Caco-2 (cell line): ENCODE data around the gene SLX9. TPM values are rescaled to one million over a fixed set of nuclear protein-coding genes. Genes with fewer than 3 reads are reported as not detected.

Experiments used
- BruUV-seq: library from RNA; stranded (reverse); fragments of 400-500 nt; replicated peaks from 2 replicates; lab custom pipeline; 2021; lab: Mats Ljungman, UMichigan
- CTCF ChIA-PET: fragments of 300-600 bp; sonication (Branson Sonifier 250); formaldehyde crosslinking; loops from one replicate; lab custom pipeline; 2022; ENCODE audit warnings: antibody characterized with exemption; lab: Charles Lee
- POLR2A ChIA-PET: fragments of 300-600 bp; sonication (Branson Sonifier 250); formaldehyde crosslinking; loops from one replicate; lab custom pipeline; 2022; ENCODE audit warnings: antibody characterized with exemption; lab: Charles Lee
- DNase-seq, 2 experiments: peaks; one replicate each; pipeline versions ENCODE4 v3.0.0 to v3.0.0-alpha.2; 2020 to 2022
- H3K27me3 ChIP-seq: replicated peaks from 2 replicates; pipeline ENCODE4 v1.6.0; 2011; ENCODE audit warnings: low read length; ENCODE audit not compliant: control insufficient read depth, insufficient read depth
- H3K36me3 ChIP-seq: 2 replicates; pipeline ENCODE4 v1.5.1; 2011; ENCODE audit warnings: low read length; ENCODE audit not compliant: control insufficient read depth, insufficient read depth
- H3K4me1 ChIP-seq: fragments of 250-450 bp; sonication (Bioruptor Pico); 2 replicates; pipeline ENCODE4 v1.5.1; 2020; ENCODE audit warnings: mild to moderate bottlenecking
- H3K4me3 ChIP-seq: 2 replicates; pipeline ENCODE4 v1.5.1; 2011; ENCODE audit warnings: low read depth, mild to moderate bottlenecking, control low read depth, low read length
- H3K9me3 ChIP-seq: fragments of 250-450 bp; sonication (Bioruptor Pico); 2 replicates; pipeline ENCODE4 v1.5.1; 2020; ENCODE audit warnings: mild to moderate bottlenecking, moderate library complexity
- H3K27ac Mint-ChIP-seq: one replicate; pipeline ENCODE4 v1.8.0; 2022; ENCODE audit warnings: mixed read lengths; ENCODE audit not compliant: unreplicated experiment
- H3K27me3 Mint-ChIP-seq: one replicate; pipeline ENCODE4 v1.8.0; 2022; ENCODE audit warnings: mixed read lengths; ENCODE audit not compliant: insufficient read depth, unreplicated experiment
- H3K36me3 Mint-ChIP-seq: one replicate; pipeline ENCODE4 v1.8.0; 2022; ENCODE audit warnings: mild to moderate bottlenecking, mixed read lengths; ENCODE audit not compliant: insufficient read depth, unreplicated experiment
- H3K4me1 Mint-ChIP-seq: one replicate; pipeline ENCODE4 v1.8.0; 2022; ENCODE audit warnings: low read depth, mixed read lengths; ENCODE audit not compliant: unreplicated experiment
- H3K4me3 Mint-ChIP-seq: one replicate; pipeline ENCODE4 v1.8.0; 2022; ENCODE audit warnings: mild to moderate bottlenecking, moderate library complexity, mixed read lengths; ENCODE audit not compliant: unreplicated experiment
- H3K9me3 Mint-ChIP-seq: one replicate; pipeline ENCODE4 v1.8.0; 2022; ENCODE audit warnings: mixed read lengths; ENCODE audit not compliant: unreplicated experiment
- intact Hi-C: fragments of 100-400 bp; cut with micrococcal nuclease; formaldehyde crosslinking; loops from one replicate; pipeline ENCODE4 v1.10.0; 2022; ENCODE audit not compliant: unreplicated experiment
- total RNA-seq: library from RNA; stranded (reverse); gene quantifications from 2 replicates; pipeline ENCODE4 v1.2.3, GENCODE V29; 2022
- TF ChIP-seq, protein P1 (sequence below), 2 experiments: fragments of 200-600 bp in 1 of 2; IDR thresholded peaks; 1 replicate in 1 of 2; 2 replicates in 1 of 2; pipeline versions ENCODE4 v1.5.1 to v1.8.0; 2011 to 2022; ENCODE audit warnings: antibody characterized with exemption in 1 of 2, control low read depth in 1 of 2, inconsistent platforms in 1 of 2, low read depth in 1 of 2, low read length in 1 of 2, mild to moderate bottlenecking in 1 of 2, moderate library complexity in 1 of 2; ENCODE audit not compliant: insufficient read depth in 1 of 2, severe bottlenecking in 1 of 2, unreplicated experiment in 1 of 2

The SLX9 gene
- total RNA-seq, 1 experiment from 2014 or later, result 62.1 TPM

DNA sequence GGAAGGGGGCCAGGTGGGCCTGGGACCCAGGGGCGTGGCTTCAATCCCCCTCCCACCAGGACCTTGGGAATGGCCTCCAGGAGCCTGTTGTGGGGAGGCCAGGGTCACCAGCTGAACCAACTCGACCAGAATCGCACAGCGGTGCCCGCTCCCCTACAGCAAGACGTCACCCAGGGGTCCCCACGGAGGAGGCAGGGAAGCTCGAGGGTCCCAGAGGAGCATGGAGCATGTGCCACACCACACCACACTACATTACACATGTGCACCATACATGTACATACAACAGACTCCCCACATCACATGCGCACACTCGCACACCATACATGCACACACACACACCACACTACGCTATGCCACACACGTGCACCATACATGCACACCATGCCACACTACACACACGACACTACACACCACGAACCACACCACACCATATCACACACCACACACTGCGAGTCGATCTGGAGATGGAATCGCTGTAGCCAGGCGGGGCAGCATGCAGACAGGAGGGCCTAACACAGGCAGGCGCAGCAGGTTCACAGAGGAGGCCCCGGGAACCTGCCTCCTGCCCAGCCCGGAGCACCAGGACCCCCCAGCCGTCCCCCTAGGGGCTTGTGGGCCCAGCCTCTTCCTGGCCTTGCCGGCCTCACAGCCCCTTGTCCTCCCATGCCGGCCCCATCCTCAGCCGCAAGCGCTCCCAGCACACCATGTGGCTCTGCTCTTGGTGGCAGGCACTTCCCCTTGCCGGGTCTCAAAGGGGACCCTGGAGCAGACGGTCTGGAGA, 19.7 kb upstream of the SLX9 start:
- Histone ChIP-seq H3K4me3 (no peak overlapping the region), H3K36me3 (no peaks in the 10 kb centered on the region), H3K4me1 (no peaks in the 10 kb centered on the region), H3K9me3 (no peaks in the 10 kb centered on the region), H3K27me3 (no peaks in the 10 kb centered on the region; the same call in 1 of the 2 replicates)
- ChIA-PET CTCF (no interaction called here), POLR2A (interaction anchor here (0.5 kb wide), 1 partner anchor 17 kb away, joined by 4 read pairs; no protein-coding TSS in a partner anchor)
- TF ChIP-seq, protein P1, sequence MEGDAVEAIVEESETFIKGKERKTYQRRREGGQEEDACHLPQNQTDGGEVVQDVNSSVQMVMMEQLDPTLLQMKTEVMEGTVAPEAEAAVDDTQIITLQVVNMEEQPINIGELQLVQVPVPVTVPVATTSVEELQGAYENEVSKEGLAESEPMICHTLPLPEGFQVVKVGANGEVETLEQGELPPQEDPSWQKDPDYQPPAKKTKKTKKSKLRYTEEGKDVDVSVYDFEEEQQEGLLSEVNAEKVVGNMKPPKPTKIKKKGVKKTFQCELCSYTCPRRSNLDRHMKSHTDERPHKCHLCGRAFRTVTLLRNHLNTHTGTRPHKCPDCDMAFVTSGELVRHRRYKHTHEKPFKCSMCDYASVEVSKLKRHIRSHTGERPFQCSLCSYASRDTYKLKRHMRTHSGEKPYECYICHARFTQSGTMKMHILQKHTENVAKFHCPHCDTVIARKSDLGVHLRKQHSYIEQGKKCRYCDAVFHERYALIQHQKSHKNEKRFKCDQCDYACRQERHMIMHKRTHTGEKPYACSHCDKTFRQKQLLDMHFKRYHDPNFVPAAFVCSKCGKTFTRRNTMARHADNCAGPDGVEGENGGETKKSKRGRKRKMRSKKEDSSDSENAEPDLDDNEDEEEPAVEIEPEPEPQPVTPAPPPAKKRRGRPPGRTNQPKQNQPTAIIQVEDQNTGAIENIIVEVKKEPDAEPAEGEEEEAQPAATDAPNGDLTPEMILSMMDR (IDR thresholded peaks at IDR 0.05; ENCODE audit: insufficient read depth in 1 of 2, low read depth in 1 of 2, low read length in 1 of 2, severe bottlenecking in 1 of 2, unreplicated experiment in 1 of 2), result no peak
- peaks cover 11% of the 10 kb centered on the region for H3K27me3 Mint-ChIP-seq
- no peak for DNase-seq
- no peak overlapping the region for H3K4me3 Mint-ChIP-seq
- intact Hi-C loops, result no loop called here
- no peaks in the 10 kb centered on the region for H3K4me1 Mint-ChIP-seq
- H3K36me3 Mint-ChIP-seq, result no peaks in the 10 kb centered on the region
- no peaks in the 10 kb centered on the region for H3K9me3 Mint-ChIP-seq
- no peak overlapping the region for H3K27ac Mint-ChIP-seq
- BruUV-seq, result no TSS peak

DNA sequence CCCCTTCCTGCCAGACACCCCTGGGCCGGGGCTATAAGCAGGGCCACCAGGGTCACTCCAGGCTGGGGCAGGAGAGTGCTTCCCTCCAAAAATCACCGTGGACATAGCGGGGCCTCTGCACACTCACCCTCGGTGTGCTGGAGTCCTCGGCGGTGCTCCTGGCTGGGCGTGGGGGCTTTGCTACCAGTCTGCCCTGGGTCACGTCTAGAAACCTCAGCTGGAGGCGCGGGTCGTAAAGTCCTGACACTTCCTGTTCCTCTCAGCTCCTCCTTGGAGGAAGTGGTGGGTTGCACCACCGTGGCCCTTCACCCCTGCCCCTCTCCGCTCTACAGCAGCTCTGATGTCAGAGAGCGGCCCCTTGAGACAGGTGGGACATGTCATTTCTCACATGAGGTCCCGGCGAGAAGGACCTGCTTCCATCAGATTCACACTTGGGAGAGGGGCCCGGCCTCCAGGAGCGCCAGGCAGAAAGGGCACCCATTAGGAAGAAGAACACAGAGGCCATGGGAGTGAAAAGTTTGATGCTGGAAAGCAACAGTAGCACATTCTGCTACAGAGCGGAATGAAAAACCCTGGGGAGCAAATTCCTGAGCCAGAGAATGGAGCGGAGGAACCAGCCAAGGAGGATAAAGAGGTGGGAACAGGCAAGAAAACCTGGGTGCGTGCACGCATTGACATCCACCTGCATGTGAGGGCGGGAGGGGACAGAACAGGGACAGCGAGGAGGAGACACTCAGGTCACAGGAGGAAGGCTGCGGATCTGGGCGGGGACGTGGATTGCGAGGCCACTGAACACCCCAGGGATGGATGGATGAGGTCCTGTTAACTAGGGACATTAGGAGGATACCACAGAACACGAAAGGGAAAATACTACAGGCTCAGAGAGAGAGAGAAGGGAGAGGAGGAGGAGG, 18.9 kb upstream of the SLX9 start, which contains the start of gene ITGB2:
Gene ITGB2 (minus strand): TSS at position 206 of the 911 bp plus-strand sequence. CDS start 10,117 bp downstream, outside the sequence.
- no peak for DNase-seq
- peaks cover 11% of the 10 kb centered on the region for H3K27me3 Mint-ChIP-seq
- intact Hi-C loops, result no loop called here
- Histone ChIP-seq H3K4me1 (no peaks in the 10 kb centered on the region), H3K27me3 (no peaks in the 10 kb centered on the region; the same call in 1 of the 2 replicates), H3K36me3 (no peaks in the 10 kb centered on the region), H3K4me3 (no peak within 1 kb of the TSS), H3K9me3 (no peaks in the 10 kb centered on the region)
- H3K4me1 Mint-ChIP-seq, result no peaks in the 10 kb centered on the region
- H3K4me3 Mint-ChIP-seq, result no peak within 1 kb of the TSS
- H3K27ac Mint-ChIP-seq, result no peak within 1 kb of the TSS
- no peaks in the 10 kb centered on the region for H3K9me3 Mint-ChIP-seq
- CTCF ChIA-PET, result no interaction called here
- POLR2A ChIA-PET, result no interaction called here
- H3K36me3 Mint-ChIP-seq, result no peaks in the 10 kb centered on the region
- no TSS peak for BruUV-seq
- TF ChIP-seq, protein P1 (IDR thresholded peaks at IDR 0.05; ENCODE audit: insufficient read depth in 1 of 2, low read depth in 1 of 2, low read length in 1 of 2, severe bottlenecking in 1 of 2, unreplicated experiment in 1 of 2), result no peak

- POLR2A ChIA-PET, result no interaction called here
- no peak overlapping the region for H3K27ac Mint-ChIP-seq
- no peaks in the 10 kb centered on the region; the same call in 1 of the 2 replicates for H3K27me3 ChIP-seq
These were observed 17.9 kb upstream of the SLX9 start for GRCh38 chr21:44921928-44922327.

More at GRCh38 chr21:44921928-44922327, 17.9 kb upstream of the SLX9 start:
- intact Hi-C loops, result no loop called here
- Histone ChIP-seq H3K36me3 (no peaks in the 10 kb centered on the region), H3K4me1 (no peaks in the 10 kb centered on the region), H3K9me3 (no peaks in the 10 kb centered on the region), H3K4me3 (no peak overlapping the region)
- Mint-ChIP-seq H3K4me1 (peaks cover 7% of the 10 kb centered on the region), H3K9me3 (no peaks in the 10 kb centered on the region), H3K4me3 (no peak overlapping the region), H3K27me3 (peaks cover 11% of the 10 kb centered on the region), H3K36me3 (no peaks in the 10 kb centered on the region)
- TF ChIP-seq, protein P1 (IDR thresholded peaks at IDR 0.05; ENCODE audit: insufficient read depth in 1 of 2, low read depth in 1 of 2, low read length in 1 of 2, severe bottlenecking in 1 of 2, unreplicated experiment in 1 of 2), result no peak
- CTCF ChIA-PET, result no interaction called here
- no peak for DNase-seq
- BruUV-seq, result no TSS peak
